T follicular helper cell (primary cell): Measurements from ENCODE around the gene BIVM.

Experiments used
- DNase-seq: peaks from one replicate; pipeline ENCODE4 v3.0.0-alpha.2; 2020; ENCODE audit warnings: low read depth

The BIVM gene

GRCh38 chr13:102788683-102789082 lies 10.2 kb upstream of the BIVM start:
- DNase-seq = no peak

- no peak for DNase-seq
These were observed 6.5 kb upstream of the BIVM start for GRCh38 chr13:102792396-102792795.

GRCh38 chr13:102793611-102794355 lies 5.1 kb upstream of the BIVM start:
- no peak for DNase-seq

- DNase-seq = no peak
These were observed 666 bp downstream of the BIVM start for GRCh38 chr13:102799426-102800144.

- peak; percentile 70 for DNase-seq
These were observed 1.5 kb downstream of the BIVM start for GRCh38 chr13:102800145-102801041.

- no peak for DNase-seq
These were observed 6.8 kb downstream of the BIVM start for GRCh38 chr13:102805680-102806079.

- DNase-seq = no peak
These were observed 8.8 kb downstream of the BIVM start for GRCh38 chr13:102807699-102808098.

- DNase-seq = no peak
These were observed 13.8 kb downstream of the BIVM start for GRCh38 chr13:102812611-102813287.

- DNase-seq = no peak
These were observed 15.2 kb downstream of the BIVM start for GRCh38 chr13:102814025-102814607.

GRCh38 chr13:102814793-102815192 lies 15.9 kb downstream of the BIVM start:
- DNase-seq = no peak

GRCh38 chr13:102815788-102816187 lies 16.9 kb downstream of the BIVM start:
- DNase-seq = no peak

GRCh38 chr13:102816708-102817107 lies 17.8 kb downstream of the BIVM start:
- DNase-seq = no peak

- no peak for DNase-seq
These were observed 18.3 kb downstream of the BIVM start for GRCh38 chr13:102817241-102817640.

GRCh38 chr13:102817907-102818306 lies 19.0 kb downstream of the BIVM start:
- DNase-seq = no peak

- DNase-seq = no peak
These were observed 26.5 kb downstream of the BIVM start for GRCh38 chr13:102825400-102825799.

GRCh38 chr13:102825921-102826706 lies 27.2 kb downstream of the BIVM start:
- DNase-seq = no peak

- no peak for DNase-seq
These were observed 31.7 kb downstream of the BIVM start for GRCh38 chr13:102830646-102831045.

GRCh38 chr13:102836471-102836870 lies 37.6 kb downstream of the BIVM start:
- DNase-seq = no peak

GRCh38 chr13:102838273-102838672 lies 39.4 kb downstream of the BIVM start:
- DNase-seq = no peak

- DNase-seq = no peak
These were observed 40.1 kb downstream of the BIVM start for GRCh38 chr13:102838982-102839381.

GRCh38 chr13:102839462-102839861 lies 40.5 kb downstream of the BIVM start:
- DNase-seq = no peak
